ENCODE measurements around the gene MTG2.

GRCh38 chr20:62170536-62170935, 12.3 kb upstream of the MTG2 start:
- TF ChIP-seq MYC (IDR thresholded peaks at IDR 0.05; ENCODE audit: low read depth, low read length) (no peak), POLR2A (IDR thresholded peaks at IDR 0.05; ENCODE audit: extremely low read depth, insufficient read length) (no peak)
- TF ChIP-seq, protein P1, sequence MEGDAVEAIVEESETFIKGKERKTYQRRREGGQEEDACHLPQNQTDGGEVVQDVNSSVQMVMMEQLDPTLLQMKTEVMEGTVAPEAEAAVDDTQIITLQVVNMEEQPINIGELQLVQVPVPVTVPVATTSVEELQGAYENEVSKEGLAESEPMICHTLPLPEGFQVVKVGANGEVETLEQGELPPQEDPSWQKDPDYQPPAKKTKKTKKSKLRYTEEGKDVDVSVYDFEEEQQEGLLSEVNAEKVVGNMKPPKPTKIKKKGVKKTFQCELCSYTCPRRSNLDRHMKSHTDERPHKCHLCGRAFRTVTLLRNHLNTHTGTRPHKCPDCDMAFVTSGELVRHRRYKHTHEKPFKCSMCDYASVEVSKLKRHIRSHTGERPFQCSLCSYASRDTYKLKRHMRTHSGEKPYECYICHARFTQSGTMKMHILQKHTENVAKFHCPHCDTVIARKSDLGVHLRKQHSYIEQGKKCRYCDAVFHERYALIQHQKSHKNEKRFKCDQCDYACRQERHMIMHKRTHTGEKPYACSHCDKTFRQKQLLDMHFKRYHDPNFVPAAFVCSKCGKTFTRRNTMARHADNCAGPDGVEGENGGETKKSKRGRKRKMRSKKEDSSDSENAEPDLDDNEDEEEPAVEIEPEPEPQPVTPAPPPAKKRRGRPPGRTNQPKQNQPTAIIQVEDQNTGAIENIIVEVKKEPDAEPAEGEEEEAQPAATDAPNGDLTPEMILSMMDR (IDR thresholded peaks at IDR 0.05; ENCODE audit: low read depth, low read length) = no peak

Data from NB4 (cell line).